ENCODE data around the gene MRI1.
A peak's percentile ranks its signal among the peaks of the same experiment; 100 is the strongest.

Gene MRI1

DNA sequence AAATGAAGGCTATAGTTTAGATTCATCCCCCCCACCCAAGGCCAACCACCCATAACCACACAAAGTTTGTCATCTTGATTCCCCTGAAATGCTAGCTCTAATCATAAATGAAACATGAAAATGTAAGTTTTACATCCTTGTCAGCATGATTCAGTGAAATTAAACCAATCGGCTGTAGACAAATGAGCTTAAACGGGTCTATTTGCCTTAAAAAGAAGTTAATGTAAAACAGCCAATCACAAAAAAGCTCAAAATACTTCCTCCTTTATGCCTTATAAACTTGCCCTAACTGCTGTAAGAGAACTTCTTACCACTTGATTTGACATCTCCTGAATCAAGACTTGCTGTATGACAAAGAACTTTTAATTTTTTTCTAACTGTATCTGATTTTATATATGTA is 34.5 kb upstream of the MRI1 start:
- DNase-seq (ENCODE audit: extremely low read depth, low read depth): no peak
- H3K4me3 ChIP-seq (replicated peaks; ENCODE audit: low read depth, low read length): no peak overlapping the region
- TF ChIP-seq, protein P1, sequence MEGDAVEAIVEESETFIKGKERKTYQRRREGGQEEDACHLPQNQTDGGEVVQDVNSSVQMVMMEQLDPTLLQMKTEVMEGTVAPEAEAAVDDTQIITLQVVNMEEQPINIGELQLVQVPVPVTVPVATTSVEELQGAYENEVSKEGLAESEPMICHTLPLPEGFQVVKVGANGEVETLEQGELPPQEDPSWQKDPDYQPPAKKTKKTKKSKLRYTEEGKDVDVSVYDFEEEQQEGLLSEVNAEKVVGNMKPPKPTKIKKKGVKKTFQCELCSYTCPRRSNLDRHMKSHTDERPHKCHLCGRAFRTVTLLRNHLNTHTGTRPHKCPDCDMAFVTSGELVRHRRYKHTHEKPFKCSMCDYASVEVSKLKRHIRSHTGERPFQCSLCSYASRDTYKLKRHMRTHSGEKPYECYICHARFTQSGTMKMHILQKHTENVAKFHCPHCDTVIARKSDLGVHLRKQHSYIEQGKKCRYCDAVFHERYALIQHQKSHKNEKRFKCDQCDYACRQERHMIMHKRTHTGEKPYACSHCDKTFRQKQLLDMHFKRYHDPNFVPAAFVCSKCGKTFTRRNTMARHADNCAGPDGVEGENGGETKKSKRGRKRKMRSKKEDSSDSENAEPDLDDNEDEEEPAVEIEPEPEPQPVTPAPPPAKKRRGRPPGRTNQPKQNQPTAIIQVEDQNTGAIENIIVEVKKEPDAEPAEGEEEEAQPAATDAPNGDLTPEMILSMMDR (IDR thresholded peaks at IDR 0.05; ENCODE audit: low read depth, low read length, missing control alignments): no peak

DNA sequence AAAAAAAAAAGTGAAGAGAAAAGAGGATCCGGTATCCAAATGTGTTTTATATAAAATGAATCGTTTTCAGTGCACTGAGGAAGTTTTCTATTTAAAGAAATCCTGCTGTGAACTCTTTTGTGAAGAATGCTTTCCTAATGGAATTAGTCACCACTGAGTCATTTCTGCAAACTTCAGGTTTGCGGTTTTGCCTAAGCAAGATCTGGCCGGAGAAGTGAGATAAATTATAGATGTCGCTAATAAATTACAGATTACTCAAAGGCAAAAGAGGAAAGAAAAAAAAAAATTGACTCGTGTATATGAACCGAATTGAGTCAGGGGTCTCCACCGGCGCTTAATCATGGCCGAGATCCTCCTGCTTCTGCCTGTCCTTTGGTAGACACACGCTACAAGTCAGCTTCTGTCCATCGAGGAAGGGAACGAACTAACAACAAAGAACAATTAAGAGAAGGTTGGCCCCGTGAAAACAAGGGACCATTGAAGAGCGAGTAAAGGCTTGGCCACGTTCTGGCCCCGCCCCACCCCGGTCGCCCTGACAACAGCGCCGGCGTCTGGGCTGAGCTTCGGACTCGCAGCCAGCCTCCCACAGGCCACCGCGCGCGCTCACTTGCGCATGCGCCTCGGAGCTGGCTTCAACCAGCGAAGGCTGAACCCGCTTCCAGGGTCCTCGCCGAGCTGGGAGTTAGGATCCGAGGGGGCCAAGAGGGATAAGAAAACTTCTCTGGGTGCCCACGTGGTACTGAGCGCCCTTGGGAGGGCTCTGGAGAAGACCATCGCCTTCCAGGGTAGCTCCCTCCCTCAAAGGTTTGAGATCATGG is 33.0 kb upstream of the MRI1 start:
- DNase-seq (ENCODE audit: extremely low read depth, low read depth): peak; percentile 94
- peak overlapping the region; percentile 65 for H3K4me3 ChIP-seq (replicated peaks; ENCODE audit: low read depth, low read length)
- TF ChIP-seq, protein P1 (IDR thresholded peaks at IDR 0.05; ENCODE audit: low read depth, low read length, missing control alignments): no peak

DNA sequence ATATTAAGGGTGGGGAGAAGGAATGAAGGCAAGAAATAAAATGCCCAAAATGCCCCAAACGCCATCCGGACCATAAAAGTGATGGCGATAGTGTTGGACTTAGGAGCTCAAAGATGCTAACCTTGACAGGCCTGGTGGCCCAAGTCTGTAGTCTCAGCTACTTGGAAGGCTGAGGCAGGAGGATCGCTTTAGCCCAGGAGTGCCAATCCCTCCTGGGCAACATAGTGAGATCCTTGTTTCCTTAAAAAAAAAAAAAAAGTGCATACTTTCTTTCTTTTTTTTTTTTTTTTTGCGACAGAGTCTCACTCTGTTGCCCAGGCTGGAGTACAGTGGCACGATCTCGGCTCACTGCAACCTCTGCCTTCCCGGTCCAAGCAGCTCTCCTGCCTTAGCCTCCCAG is 32.0 kb upstream of the MRI1 start:
- no peak for DNase-seq (ENCODE audit: extremely low read depth, low read depth)
- peak overlapping the region; percentile 65 for H3K4me3 ChIP-seq (replicated peaks; ENCODE audit: low read depth, low read length)
- TF ChIP-seq, protein P1 (IDR thresholded peaks at IDR 0.05; ENCODE audit: low read depth, low read length, missing control alignments): no peak

DNA sequence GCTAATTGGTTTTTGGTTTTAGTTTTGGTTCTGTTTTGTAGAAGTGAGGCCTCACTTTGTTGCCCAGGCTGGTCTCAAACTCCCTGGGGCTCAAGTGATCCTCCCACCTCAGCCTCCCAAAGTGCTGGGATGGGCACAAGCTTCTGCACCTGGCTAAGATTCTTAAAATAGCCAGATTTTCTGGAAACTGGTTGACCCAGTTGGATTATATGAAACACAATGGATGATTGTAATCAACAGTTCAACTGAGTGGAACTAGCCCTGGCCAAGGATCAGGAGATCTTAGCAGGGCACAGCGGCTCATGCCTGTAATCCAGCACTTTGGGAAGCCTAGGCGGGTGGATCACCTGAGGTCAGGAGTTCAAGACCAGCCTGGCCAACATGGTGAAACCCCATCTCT is 29.6 kb upstream of the MRI1 start:
- TF ChIP-seq, protein P1 (IDR thresholded peaks at IDR 0.05; ENCODE audit: low read depth, low read length, missing control alignments): no peak
- no peak overlapping the region for H3K4me3 ChIP-seq (replicated peaks; ENCODE audit: low read depth, low read length)
- no peak for DNase-seq (ENCODE audit: extremely low read depth, low read depth)

DNA sequence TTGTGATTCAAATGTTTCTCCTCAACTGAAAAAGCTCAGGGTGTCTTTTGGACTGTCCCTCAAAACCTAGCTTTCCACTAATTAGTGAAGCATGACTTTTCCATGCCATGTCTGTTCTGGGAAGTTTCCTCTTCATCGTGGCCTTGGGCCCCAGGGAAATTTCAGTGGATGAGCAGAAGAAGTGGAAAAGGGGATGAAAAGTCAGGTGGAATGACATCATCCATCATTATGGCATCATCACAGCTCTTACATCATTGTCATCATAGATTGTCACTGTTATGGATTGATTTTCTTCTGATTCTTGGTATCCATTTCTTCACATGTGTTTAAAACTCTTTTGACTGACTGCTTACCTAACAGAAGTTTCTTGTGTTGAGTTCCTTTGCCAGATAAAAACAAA is 26.2 kb upstream of the MRI1 start:
- no peak overlapping the region for H3K4me3 ChIP-seq (replicated peaks; ENCODE audit: low read depth, low read length)
- TF ChIP-seq, protein P1 (IDR thresholded peaks at IDR 0.05; ENCODE audit: low read depth, low read length, missing control alignments): no peak
- no peak for DNase-seq (ENCODE audit: extremely low read depth, low read depth)

DNA sequence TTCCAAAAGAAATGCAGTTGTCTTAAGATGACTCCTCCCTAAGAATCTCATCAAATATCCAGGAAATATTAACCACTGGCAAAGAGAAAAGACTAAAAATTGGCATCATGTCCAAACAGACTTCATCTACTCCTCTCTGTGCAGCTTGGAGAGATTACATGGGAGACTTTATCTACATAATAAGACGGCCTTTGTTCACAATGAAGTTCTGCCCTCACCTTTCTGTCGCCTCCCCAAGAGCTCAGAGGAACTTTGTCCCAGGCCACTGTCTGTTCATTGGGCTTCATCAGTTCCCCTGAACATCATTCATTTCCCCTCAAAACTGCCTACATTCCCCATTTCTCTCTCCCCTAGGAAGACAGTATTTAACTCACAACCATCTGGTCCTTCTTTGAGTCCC is 22.4 kb upstream of the MRI1 start:
- TF ChIP-seq, protein P1 (IDR thresholded peaks at IDR 0.05; ENCODE audit: low read depth, low read length, missing control alignments): no peak

More for the DNA sequence above, 22.4 kb upstream of the MRI1 start:
- DNase-seq (ENCODE audit: extremely low read depth, low read depth): no peak
- H3K4me3 ChIP-seq (replicated peaks; ENCODE audit: low read depth, low read length): no peak overlapping the region

Measured in HFF-Myc (cell line).